ENCODE data around the gene SLC38A3. TPM values are rescaled to one million over a fixed set of nuclear protein-coding genes. Genes with fewer than 3 reads are reported as not detected.

SLC38A3 gene
- total and polyA plus RNA-seq, 2 of the 8 experiments (the other 6 are each of a cell fraction or from before 2014, with no cell fraction given): 1.2 to 3.7 TPM

- TF ChIP-seq CHD7 (IDR thresholded peaks at IDR 0.05; ENCODE audit: insufficient replicate concordance, low read length) (no peak), KDM4A (IDR thresholded peaks at IDR 0.05; ENCODE audit: low read depth, low read length, severe bottlenecking) (no peak), JUN (IDR thresholded peaks at IDR 0.05; ENCODE audit: low read depth, low read length) (no peak), MAX (IDR thresholded peaks at IDR 0.05) (no peak), SUZ12 (IDR thresholded peaks at IDR 0.05; ENCODE audit: low read length) (no peak), SIX5 (IDR thresholded peaks at IDR 0.05; ENCODE audit: low read depth, low read length) (no peak)
These were observed 25.7 kb downstream of the SLC38A3 start (continued) for GRCh38 chr3:50230794-50231125.

All from H1 (cell line).